ENCODE results near the gene SIM2. TPM values are rescaled to one million over a fixed set of nuclear protein-coding genes. Genes with fewer than 3 reads are reported as not detected.

Gene SIM2
- total RNA-seq, 4 donors from 2014 or later, result 0.36 TPM; not detected in 3

DNA sequence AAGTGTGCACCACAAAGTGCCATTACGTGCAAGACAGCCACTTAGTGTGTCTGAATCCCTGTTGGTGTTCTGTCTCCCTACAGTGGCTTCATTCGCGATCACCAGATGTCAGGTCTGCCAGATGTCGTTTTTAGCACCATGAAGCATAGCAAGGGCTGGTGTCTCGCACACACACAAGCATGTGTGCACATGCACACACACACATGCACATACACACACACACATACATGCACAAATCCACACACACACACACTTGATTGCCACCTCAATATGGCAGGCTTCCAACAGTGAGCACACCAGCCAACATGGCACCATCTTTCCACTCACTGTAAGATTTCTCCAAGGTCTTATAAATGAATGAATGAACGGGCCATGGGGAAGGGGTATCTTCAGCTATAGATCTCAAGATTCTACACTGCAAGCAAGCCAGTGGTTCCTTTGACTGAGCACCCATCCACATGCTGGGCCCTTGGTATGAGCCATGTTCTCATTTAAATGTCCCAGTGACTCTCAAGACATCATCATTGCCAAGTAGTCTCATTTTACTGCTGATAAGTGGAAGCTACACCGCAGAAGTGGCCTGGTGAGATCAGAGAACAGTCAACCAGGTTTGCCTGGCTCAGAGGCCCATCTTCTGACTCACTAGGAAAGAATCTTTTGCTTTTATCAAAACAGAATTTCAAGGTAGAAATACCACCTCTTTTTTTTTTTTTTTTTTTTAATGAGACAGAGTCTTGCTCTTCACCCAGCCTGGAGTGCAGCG lies 84.9 kb downstream of the SIM2 start:
- intact Hi-C loops (cut with DNase I; ENCODE audit: low total_unique reads), result no loop called here
- H3K4me3 ChIP-seq (ENCODE audit: low read depth, poor library complexity, severe bottlenecking), result no peak overlapping the region
- WGBS, 2 donors, result 76 to 85% methylated on average over 8 of the region's 8 CpGs
- TF ChIP-seq, protein P1, sequence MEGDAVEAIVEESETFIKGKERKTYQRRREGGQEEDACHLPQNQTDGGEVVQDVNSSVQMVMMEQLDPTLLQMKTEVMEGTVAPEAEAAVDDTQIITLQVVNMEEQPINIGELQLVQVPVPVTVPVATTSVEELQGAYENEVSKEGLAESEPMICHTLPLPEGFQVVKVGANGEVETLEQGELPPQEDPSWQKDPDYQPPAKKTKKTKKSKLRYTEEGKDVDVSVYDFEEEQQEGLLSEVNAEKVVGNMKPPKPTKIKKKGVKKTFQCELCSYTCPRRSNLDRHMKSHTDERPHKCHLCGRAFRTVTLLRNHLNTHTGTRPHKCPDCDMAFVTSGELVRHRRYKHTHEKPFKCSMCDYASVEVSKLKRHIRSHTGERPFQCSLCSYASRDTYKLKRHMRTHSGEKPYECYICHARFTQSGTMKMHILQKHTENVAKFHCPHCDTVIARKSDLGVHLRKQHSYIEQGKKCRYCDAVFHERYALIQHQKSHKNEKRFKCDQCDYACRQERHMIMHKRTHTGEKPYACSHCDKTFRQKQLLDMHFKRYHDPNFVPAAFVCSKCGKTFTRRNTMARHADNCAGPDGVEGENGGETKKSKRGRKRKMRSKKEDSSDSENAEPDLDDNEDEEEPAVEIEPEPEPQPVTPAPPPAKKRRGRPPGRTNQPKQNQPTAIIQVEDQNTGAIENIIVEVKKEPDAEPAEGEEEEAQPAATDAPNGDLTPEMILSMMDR (IDR thresholded peaks at IDR 0.05), result no peak
- TF ChIP-seq POLR2A (IDR thresholded peaks at IDR 0.05), result no peak
- no peak for DNase-seq (ENCODE audit: low spot score in 2 of 2)

DNA sequence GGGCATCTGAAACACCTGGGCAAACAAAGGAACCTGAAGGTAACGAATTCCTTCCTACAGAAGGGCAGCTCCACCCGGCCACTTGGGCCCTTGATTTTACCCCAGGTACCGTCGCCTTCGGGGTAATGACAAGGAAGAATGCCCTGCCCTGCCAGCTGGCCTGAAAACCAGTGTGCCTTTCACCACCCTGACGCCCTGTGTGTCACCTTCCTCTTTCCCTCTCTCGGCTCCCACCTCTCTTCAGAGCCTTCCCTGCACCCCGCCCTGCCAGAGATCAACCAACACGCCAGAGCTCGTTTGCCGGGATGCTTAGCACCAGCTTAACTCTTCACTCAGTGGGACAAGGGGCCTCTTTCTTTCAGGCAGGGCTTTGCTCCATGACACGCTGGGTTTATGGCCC lies 86.0 kb downstream of the SIM2 start:
- no peak overlapping the region for H3K4me3 ChIP-seq (ENCODE audit: low read depth, poor library complexity, severe bottlenecking)
- intact Hi-C loops (cut with DNase I; ENCODE audit: low total_unique reads), result no loop called here
- WGBS, 2 donors, result 55 to 60% methylated on average over 12 of the region's 12 CpGs
- TF ChIP-seq POLR2A (IDR thresholded peaks at IDR 0.05), result no peak
- TF ChIP-seq, protein P1 (IDR thresholded peaks at IDR 0.05), result no peak
- peak in 1 of 2 donors; percentile 82 for DNase-seq (ENCODE audit: low spot score in 2 of 2)

DNA sequence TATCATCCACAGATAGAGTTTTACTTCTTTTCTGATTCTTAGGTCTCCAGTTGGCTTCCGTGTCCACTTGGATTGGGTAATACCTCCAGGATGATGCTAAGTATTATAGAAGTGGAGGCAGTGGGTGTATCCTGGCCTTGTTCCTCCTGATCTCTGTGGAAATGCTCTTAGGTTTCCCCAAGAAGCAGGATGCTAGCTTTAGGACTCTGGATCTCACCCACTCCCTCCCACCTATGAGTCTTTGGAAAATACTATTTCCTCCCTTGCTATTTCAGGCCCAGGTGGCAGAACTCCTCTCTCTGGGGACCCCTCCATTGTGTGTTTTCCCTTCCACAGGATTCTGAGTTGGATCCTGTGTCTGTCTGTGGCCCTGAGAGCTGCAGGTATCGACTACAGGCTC lies 86.7 kb downstream of the SIM2 start:
- no peak for TF ChIP-seq POLR2A (IDR thresholded peaks at IDR 0.05)
- TF ChIP-seq, protein P1 (IDR thresholded peaks at IDR 0.05), result no peak
- H3K4me3 ChIP-seq (ENCODE audit: low read depth, poor library complexity, severe bottlenecking), result no peak overlapping the region
- intact Hi-C loops (cut with DNase I; ENCODE audit: low total_unique reads), result no loop called here
- 82% methylated on average over 2 of the region's 2 CpGs for WGBS, 2 donors
- DNase-seq (ENCODE audit: low spot score in 2 of 2), result no peak

DNA sequence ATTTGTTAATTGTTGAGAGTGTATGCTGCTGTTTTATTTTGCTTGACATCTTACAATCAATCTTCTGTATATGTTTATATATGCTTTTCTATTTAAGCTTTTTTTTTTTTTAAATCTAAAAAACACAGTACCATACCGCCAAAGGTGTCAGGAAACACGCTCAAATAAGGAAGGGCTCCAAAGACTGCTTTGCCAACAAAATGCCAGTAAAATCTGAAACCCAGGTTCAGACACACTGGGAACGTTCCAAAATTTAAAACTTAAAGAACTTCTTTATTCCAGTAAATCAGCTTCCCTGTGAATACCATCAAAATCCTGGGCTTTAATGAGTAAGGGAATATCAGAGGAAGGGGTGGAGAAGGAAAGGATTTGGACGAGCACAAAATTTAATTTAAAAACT lies 87.3 kb downstream of the SIM2 start:
- 90% methylated on average over 4 of the region's 4 CpGs for WGBS, 2 donors
- no peak overlapping the region for H3K4me3 ChIP-seq (ENCODE audit: low read depth, poor library complexity, severe bottlenecking)
- no peak for DNase-seq (ENCODE audit: low spot score in 2 of 2)
- TF ChIP-seq, protein P1 (IDR thresholded peaks at IDR 0.05), result no peak
- TF ChIP-seq POLR2A (IDR thresholded peaks at IDR 0.05), result no peak
- intact Hi-C loops (cut with DNase I; ENCODE audit: low total_unique reads), result no loop called here

DNA sequence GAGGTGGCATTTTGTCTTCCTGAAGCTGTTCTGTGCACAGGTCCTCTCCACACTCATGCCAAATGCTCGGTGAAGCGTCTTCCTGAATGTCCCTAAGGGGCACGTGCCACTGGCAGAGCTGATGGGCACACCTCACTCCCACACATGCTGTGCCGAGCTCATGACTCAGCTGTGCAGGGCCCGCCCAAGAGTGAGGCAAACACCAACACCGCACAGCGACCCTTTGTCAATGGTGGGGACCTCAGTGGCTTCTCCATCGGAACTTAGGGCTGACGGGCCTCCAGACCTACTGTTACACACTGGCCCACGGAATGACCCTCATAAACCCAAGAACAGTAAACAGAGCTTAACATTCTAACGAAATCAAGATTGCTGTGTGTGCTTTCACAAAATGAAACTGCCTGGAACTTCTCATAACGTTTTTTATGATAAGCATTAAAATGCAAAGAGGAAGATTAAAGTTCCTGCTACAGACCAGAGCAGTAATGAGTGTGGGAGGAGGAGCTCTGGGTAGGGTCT lies 89.3 kb downstream of the SIM2 start:
- TF ChIP-seq, protein P1 (IDR thresholded peaks at IDR 0.05), result no peak
- TF ChIP-seq POLR2A (IDR thresholded peaks at IDR 0.05), result no peak
- peak; percentile 39 to 78 for DNase-seq (ENCODE audit: low spot score in 2 of 2)
- H3K4me3 ChIP-seq (ENCODE audit: low read depth, poor library complexity, severe bottlenecking), result no peak overlapping the region
- intact Hi-C loops (cut with DNase I; ENCODE audit: low total_unique reads), result no loop called here
- WGBS, 2 donors, result 43 to 59% methylated on average over 12 of the region's 12 CpGs

All from lower leg skin (tissue), 4 donors.